Superior temporal gyrus (tissue), 1 donor: ENCODE measurements around the gene ATP5ME.
"Not testable (repeated sequence)": the region's sequence is repeated elsewhere in the genome, so short reads cannot be mapped to it uniquely, and the experiment has no call there.

Experiments
- DNase-seq: peaks from one replicate; pipeline ENCODE4 v3.0.0-alpha.2; 2016; ENCODE audit errors: extremely low spot score

ATP5ME gene

DNA sequence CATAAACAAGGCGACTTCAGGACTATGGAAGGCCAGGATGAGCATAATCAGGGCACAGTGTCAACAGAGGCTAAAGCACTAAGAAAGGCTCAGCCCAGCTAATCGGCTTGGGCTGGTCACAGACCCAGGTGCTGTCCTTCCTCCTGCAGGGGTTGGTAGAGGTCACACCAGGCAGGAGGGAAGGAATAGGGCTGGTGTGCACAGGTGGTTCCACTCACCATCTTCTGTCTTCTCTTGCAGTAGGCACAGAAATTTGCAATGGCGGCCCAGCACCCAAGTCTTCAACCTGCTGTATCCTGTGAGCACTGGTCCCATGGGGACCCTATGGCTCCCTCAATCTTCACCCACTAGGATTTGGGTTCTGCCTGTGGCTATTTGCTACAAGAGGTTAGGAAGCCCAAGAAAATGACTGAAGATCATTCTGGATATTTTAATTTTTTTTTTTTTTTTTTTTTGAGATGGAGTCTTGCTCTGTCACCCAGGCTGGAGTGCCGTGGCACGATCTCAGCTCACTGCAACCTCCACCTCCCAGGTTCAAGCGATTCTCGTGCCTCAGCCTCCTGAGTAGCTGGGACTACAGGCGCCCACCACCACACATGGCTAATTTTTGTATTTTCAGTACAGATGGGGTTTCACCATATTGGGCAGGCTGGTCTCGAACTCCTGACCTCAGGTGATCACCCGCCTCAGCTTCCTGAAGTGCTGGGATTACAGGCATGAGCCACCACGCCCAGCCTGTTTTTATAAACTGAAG is 4.1 kb downstream of the ATP5ME start:
- not testable (repeated sequence) for DNase-seq

- not testable (repeated sequence) for DNase-seq
These were observed 5.9 kb downstream of the ATP5ME start for GRCh38 chr4:668219-668618.

GRCh38 chr4:667545-667925 is 6.5 kb downstream of the ATP5ME start:
- DNase-seq, result no peak

GRCh38 chr4:666822-667544 is 7.1 kb downstream of the ATP5ME start:
- no peak for DNase-seq

DNA sequence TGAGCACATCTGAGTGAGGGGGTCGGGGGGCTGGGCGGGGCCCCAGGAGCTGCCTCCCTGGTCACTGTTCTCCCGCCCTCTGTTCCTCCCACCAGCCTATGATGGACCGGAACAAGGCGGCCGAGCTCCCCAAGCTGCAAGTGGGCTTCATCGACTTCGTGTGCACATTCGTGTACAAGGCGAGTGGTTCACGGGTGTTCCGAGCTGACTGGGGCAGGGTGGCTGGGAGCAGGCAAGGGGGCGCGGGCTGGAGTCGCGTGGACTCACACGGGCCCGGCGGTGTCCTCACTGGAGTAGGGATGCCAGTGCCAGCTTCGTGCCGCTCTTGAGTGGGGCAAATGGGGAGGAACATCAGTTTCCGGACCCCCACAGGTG is 7.7 kb downstream of the ATP5ME start:
- no peak for DNase-seq

- no peak for DNase-seq
These were observed 8.2 kb downstream of the ATP5ME start for GRCh38 chr4:665751-666435.

DNA sequence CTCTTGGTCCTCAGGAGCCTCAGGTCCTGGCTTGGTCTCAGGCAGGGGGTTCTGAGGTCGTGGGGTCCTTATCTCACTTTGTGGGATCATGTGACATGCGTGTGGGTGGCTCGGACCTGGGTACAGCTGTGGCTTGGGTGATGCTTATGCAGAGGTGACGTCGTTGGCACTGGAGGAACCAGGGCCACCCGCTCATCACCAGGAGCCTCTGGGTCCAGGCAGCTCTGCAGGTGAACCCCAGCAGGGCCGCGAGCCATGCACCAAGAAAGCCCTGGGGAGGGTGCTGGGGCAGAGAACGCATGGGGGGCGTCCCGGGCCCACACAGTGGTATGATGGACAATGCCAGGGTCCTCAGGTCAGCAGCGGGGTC is 8.7 kb downstream of the ATP5ME start:
- no peak for DNase-seq

- no peak for DNase-seq
These were observed 9.3 kb downstream of the ATP5ME start for GRCh38 chr4:664713-665231.

DNA sequence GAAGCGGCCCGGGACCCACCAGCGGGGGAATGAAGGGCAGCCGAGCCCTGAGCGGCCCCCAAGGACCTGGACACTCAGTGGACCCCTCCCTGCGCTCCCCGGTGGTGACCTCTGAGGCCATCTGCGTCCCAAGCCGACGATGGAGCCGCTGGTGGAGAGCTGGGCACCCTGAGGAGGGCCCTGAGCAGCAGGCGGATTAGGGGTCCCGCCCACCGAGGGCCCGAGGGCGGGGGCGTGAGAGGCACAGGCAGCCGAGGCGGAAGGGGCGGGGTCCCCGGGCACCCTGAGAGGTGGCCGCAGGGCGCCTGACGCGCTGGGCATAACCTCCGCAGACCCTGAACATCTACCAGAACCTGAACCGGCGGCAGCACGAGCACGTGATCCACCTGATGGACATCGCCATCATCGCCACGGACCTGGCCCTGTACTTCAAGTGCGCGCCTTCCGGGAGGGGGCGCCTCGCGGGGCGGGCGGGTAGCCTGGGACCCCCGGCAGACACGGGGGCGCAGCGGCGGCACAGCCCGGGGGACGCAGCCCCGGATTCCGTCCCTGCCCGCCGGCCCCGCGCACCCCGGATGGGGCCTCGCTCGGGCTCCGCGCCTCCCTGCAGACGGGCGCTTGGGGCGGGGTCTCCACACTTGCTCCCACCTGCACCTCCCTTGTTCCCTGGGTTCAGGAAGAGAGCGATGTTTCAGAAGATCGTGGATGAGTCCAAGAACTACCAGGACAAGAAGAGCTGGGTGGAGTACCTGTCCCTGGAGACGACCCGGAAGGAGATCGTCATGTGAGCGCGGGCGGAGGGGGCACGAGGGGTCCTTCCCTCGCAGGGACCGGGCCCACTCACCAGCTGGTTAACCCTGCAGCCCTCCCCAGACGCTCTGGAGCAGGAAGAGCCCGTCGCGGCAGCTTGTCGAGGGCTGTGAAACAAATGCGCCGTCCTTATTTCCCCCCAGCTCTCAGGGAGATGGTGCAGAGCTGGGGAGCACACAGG is 10.3 kb downstream of the ATP5ME start:
- DNase-seq, result no peak

- no peak for DNase-seq
These were observed 11.0 kb downstream of the ATP5ME start for GRCh38 chr4:663046-663437.

DNA sequence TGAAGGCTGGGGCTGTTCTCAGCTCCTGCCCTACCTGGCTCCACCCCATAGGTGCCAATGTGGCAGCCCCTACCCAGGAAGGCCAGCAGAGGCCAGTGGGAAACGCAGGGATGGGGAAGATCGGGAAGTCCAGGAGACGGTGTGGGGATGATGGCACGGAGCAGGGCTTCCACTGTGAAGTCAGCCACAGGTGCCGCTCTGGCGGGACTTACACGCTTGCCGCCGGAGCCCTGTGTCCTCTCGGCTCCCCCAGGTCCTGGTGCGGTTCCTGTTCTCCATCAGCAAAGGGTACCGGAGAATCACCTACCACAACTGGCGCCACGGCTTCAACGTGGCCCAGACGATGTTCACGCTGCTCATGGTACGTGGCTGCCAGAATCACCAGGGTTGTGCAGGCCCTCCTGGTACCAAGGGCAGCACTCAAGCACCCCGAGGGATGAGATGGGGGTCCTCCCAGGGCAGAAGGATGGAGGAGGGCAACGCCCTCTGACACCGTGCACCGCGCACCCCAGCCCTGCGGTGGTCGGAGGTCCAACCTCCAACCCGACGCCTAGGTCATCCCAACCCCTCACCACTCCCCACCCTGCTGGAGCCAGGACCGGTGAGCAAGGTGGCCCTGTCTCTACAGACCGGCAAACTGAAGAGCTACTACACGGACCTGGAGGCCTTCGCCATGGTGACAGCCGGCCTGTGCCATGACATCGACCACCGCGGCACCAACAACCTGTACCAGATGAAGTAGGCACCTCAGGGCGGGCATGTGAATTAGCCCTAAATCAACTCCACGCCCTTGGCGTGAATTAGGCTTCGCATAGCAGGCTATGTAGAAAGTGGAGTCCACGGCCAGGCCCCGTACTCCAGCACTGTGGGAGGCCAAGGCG is 12.0 kb downstream of the ATP5ME start:
- DNase-seq, result no peak

DNA sequence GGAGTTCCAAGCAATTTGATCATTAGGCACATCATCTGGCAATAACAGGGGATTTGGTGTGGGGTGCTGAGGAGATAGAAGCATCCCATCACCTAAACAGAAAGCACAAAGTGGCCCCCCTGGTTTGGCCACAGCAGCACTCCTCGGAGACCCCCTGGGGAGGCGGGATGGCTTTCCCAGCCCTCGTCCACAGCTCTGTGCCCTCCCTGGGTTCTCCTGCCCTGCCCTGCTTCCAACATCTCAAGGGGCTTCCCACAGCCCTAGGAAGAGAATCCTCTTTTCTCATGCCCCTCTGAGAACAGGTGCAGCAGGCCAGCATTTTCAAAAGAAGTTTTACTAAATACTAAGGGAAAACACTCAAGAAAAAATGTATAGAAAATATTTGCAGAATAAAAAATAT is 12.8 kb downstream of the ATP5ME start:
- DNase-seq, result no peak

DNA sequence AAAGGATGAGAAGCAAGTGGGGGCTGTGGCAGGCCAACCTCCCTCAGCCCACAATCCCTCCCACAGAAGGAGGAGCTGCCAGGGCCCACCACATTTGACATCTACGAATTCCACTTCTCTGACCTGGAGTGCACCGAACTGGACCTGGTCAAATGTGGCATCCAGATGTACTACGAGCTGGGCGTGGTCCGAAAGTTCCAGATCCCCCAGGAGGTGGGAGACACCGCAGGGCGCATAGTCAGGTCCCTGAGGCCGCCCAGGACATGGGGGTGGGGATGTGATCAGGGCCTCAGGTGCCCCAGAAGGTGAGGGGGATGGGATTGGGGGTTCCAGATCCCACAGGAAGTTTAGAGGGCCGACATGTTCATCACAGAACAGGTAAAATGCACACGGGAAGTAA is 13.7 kb downstream of the ATP5ME start:
- DNase-seq, result no peak

DNA sequence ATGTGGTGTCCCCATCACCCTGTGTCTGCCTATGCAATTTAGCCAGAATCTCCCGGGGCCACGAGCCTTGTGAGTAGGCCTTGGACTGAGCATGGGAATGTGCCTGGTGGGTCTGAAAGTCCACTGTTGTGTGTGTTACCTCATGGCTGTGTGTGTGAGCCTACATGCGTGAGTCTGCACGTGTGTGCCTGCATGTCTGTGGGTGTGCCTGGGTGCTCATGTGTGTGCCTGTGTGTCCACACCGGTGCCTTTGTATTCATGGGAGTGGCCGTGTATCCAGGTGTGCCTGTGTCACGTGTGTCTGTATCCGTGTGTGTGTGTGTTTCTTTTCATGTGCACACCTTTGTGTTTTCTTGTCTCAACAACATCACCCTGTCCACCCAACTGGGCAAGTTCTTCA is 14.2 kb downstream of the ATP5ME start:
- no peak for DNase-seq

- no peak for DNase-seq
These were observed 15.1 kb downstream of the ATP5ME start for GRCh38 chr4:658681-659667.

DNA sequence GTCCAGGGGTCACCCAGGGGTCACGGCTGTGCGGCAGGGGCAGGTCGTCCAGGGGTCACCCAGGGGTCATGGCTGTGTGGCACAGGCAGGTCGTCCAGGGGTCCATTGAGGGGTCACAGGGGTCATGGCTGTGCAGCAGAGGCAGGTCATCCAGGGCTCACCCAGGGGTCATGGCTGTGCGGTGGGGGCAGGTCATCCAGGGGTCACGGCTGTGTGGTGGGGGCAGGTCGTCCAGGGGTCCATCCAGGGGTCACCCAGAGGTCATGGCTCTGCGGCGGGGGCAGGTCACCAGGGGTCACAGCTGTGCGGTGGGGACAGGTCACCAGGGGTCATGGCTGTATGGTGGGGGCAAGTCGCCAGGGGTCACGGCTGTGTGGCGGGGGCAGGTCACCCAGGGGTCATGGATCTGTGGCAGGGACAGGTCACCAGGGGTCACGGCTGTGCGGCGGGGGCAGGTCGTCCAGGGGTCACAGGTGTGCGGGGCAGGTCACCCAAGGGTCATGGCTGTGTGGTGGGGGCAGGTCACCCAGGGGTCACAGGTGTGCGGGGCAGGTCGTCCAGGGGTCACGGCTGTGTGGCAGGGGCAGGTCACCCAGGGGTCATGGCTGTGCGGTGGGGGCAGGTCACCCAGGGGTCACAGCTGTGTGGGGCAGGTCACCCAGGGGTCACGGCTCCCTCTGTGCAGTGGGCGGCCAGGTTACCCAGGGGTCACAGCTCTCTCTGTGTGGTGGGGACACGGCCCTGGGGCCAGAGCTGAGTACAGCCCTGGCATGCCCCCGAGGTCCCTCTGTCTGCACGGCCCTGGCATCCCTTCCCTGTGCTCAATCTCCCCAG is 16.0 kb downstream of the ATP5ME start:
- DNase-seq, result no peak

GRCh38 chr4:657338-657833 is 16.7 kb downstream of the ATP5ME start:
- DNase-seq, result no peak
